ENCODE data around the gene LGR6. TPM values are rescaled to one million over a fixed set of nuclear protein-coding genes. Genes with fewer than 3 reads are reported as not detected.

Gene LGR6
- total RNA-seq, 2 donors from 2014 or later = 76.6 to 99.0 TPM

- no peak overlapping the region for H3K4me3 ChIP-seq
- DNase-seq (ENCODE audit: low spot score) (no peak), ATAC-seq (ENCODE audit: insufficient number of reproducible peaks, low FRiP score, low read depth) (no peak)
- no peaks in the 10 kb centered on the region for H3K9me3 ChIP-seq
- no peak for TF ChIP-seq CTCF (IDR thresholded peaks at IDR 0.05)
- peaks cover 15 to 69% of the 10 kb centered on the region in 2 donors for H3K4me1 ChIP-seq (ENCODE audit: control insufficient read depth in 1 of 2, low read depth in 2 of 2)
- H3K27ac ChIP-seq = peak overlapping the region in 1 of 2 donors; percentile 31
- no peaks in the 10 kb centered on the region for H3K27me3 ChIP-seq (replicated peaks; ENCODE audit: insufficient read depth)
- H3K36me3 ChIP-seq = no peaks in the 10 kb centered on the region
Observed at GRCh38 chr1:202210969-202211368, 17.4 kb downstream of the LGR6 start.

DNA sequence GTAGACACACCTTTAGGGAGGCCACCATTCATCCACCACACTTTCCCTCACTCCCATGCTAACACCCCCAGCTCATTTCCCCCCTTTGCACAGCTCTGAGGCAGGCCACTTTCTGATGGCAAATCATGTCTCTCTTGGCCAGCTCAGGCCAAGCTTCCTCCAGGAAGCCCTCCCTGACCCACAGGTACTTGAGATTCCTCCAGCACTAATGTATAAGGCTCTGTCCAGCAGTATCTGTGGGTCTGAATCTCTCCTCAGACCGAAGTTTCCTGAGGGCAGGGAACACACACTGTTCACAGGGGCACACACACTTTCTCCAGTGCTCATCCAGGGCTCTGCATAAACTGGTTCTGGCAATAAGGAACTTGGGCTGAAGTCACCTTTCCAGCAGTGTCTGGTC lies 19.2 kb downstream of the LGR6 start:
- peaks cover 20 to 77% of the 10 kb centered on the region in 2 donors for H3K4me1 ChIP-seq (ENCODE audit: control insufficient read depth in 1 of 2, low read depth in 2 of 2)
- TF ChIP-seq CTCF (IDR thresholded peaks at IDR 0.05) = no peak
- no peaks in the 10 kb centered on the region for H3K9me3 ChIP-seq
- no peaks in the 10 kb centered on the region for H3K27me3 ChIP-seq (replicated peaks; ENCODE audit: insufficient read depth)
- no peaks in the 10 kb centered on the region for H3K36me3 ChIP-seq
- DNase-seq (ENCODE audit: low spot score) (no peak), ATAC-seq (ENCODE audit: insufficient number of reproducible peaks, low FRiP score, low read depth) (no peak)
- no peak overlapping the region for H3K4me3 ChIP-seq
- H3K27ac ChIP-seq = peak overlapping the region; percentile 43 to 61

GRCh38 chr1:202213361-202214088 lies 19.9 kb downstream of the LGR6 start:
- peak; percentile 39 for TF ChIP-seq CTCF (IDR thresholded peaks at IDR 0.05)
- Histone ChIP-seq H3K4me3 (peak overlapping the region; percentile 67), H3K9me3 (no peaks in the 10 kb centered on the region), H3K4me1 (ENCODE audit: control insufficient read depth in 1 of 2, low read depth in 2 of 2) (peaks cover 20 to 77% of the 10 kb centered on the region in 2 donors), H3K27ac (peak overlapping the region; percentile 43 to 61), H3K27me3 (replicated peaks; ENCODE audit: insufficient read depth) (no peaks in the 10 kb centered on the region), H3K36me3 (no peaks in the 10 kb centered on the region)
- ATAC-seq (ENCODE audit: insufficient number of reproducible peaks, low FRiP score, low read depth) (no peak), DNase-seq (ENCODE audit: low spot score) (no peak)

DNA sequence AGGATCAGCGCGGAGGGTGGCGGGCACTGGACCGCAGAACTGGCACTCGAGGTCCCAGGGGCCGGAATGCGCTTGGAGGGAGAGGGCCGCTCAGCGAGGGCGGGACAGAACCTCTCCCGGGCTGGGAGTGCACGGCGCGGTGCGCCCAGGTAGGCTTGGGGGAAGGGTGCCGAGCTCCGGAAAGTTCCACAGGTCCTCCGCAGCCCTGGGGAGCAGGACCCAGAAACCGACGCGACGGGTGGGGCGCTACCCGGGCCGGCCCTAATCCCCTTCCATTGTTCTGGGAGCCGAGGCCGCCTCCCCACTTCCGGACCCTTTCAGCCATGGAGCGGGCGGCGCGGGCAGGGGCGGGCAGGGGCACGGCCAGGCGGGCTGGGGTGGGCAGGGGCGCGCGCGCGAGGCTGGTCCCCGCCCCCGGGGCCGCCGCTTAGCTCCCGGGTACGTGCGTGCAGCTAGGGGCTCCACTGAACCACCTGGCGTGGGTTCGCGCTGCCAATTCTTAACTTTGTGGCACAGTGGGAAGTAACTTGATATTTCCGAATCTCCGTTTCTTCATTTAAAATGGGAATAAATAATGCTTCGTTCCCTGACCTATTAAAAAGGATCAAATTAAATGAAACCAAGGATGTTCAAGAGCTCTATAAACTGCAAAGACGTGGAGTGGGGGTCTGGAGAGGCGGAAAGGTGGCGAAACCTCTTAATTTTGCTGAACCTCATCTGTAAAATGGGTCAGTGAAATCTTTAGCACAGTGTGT lies 20.7 kb downstream of the LGR6 start:
- H3K4me3 ChIP-seq = peak overlapping the region; percentile 67
- no peak for TF ChIP-seq CTCF (IDR thresholded peaks at IDR 0.05)
- H3K27me3 ChIP-seq (replicated peaks; ENCODE audit: insufficient read depth) = no peaks in the 10 kb centered on the region
- H3K4me1 ChIP-seq (ENCODE audit: control insufficient read depth in 1 of 2, low read depth in 2 of 2) = peaks cover 22 to 77% of the 10 kb centered on the region in 2 donors
- no peaks in the 10 kb centered on the region for H3K36me3 ChIP-seq
- H3K27ac ChIP-seq = peak overlapping the region; percentile 43 to 61
- ATAC-seq (ENCODE audit: insufficient number of reproducible peaks, low FRiP score, low read depth) (no peak), DNase-seq (ENCODE audit: low spot score) (no peak)
- no peaks in the 10 kb centered on the region for H3K9me3 ChIP-seq

DNA sequence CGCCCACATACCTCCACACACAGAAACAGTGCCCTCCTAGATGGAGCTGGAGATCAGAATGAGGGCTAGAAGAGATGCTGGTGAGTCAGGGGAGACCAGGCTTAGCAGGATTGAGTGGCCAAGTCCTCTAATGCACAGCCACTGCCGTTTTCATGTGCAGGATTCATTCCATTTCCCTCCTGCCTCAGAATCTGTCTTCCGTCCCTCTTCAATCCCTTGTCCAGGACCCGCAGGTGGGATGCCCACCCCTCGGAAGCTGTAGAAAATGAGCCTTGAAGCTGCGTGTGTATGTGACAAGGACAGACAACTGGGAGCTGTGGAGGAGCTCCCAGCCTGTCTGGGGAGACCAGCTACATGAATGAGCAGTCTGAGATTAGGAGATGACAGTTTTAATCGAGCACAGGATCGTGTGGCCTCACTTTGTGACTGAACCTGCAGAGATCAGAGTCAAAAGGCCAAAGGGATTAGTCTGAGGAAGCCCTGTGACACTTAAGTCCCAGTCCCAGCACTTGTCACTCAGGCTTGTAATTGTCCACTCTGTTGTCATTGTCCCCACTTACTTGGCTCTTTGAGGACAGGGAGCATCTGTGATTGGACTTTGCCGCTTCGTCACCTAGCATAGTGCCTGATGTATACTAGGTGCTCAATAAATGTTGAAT lies 22.0 kb downstream of the LGR6 start:
- H3K9me3 ChIP-seq = no peaks in the 10 kb centered on the region
- peak overlapping the region; percentile 69 to 83 for H3K27ac ChIP-seq
- no peak for TF ChIP-seq CTCF (IDR thresholded peaks at IDR 0.05)
- peaks cover 23 to 67% of the 10 kb centered on the region in 2 donors for H3K4me1 ChIP-seq (ENCODE audit: control insufficient read depth in 1 of 2, low read depth in 2 of 2)
- ATAC-seq (ENCODE audit: insufficient number of reproducible peaks, low FRiP score, low read depth) (no peak), DNase-seq (ENCODE audit: low spot score) (no peak)
- no peaks in the 10 kb centered on the region for H3K36me3 ChIP-seq
- H3K27me3 ChIP-seq (replicated peaks; ENCODE audit: insufficient read depth) = no peaks in the 10 kb centered on the region
- no peak overlapping the region for H3K4me3 ChIP-seq

Measured in thoracic aorta (tissue), 2 donors.